PFSK-1 (cell line): ENCODE data around the gene NLK.

Experiments used
- FOXP2 ChIP-seq: optimal IDR thresholded peaks from 2 replicates; pipeline ENCODE3; 2011; ENCODE audit warnings: borderline replicate concordance, control low read depth, inconsistent platforms; ENCODE audit not compliant: insufficient read depth; ENCODE audit errors: extremely low read length, extremely low read depth
- POLR2AphosphoS5 ChIP-seq: IDR thresholded peaks from 2 replicates; pipeline ENCODE4 v1.6.1; 2012; ENCODE audit warnings: low read depth, mild to moderate bottlenecking, control low read depth, low read length, moderate library complexity
- REST ChIP-seq, 2 experiments: IDR thresholded peaks; 2 replicates each; pipeline versions ENCODE4 v1.6.1 to v1.8.0; 2011 to 2012; ENCODE audit warnings: low read depth in 2 of 2, low read length in 2 of 2, control low read depth in 1 of 2, inconsistent platforms in 1 of 2, mild to moderate bottlenecking in 1 of 2, moderate library complexity in 1 of 2; ENCODE audit not compliant: insufficient read depth in 1 of 2
- SIN3A ChIP-seq: IDR thresholded peaks from 2 replicates; pipeline ENCODE4 v1.6.1; 2012; ENCODE audit warnings: mild to moderate bottlenecking, low read length, moderate library complexity, borderline replicate concordance; ENCODE audit not compliant: insufficient read depth
- TAF1 ChIP-seq: IDR thresholded peaks from 2 replicates; pipeline ENCODE4 v1.6.1; 2012; ENCODE audit warnings: low read length, control low read depth, borderline replicate concordance; ENCODE audit not compliant: insufficient read depth

The NLK gene

GRCh38 chr17:28178800-28179199 is 136.3 kb downstream of the NLK start:
- no peak for TF ChIP-seq POLR2AphosphoS5
- TF ChIP-seq TAF1, result no peak
- no peak for TF ChIP-seq REST (IDR thresholded peaks at IDR 0.05; ENCODE audit: insufficient read depth in 1 of 2, low read depth in 2 of 2, low read length in 2 of 2)
- TF ChIP-seq FOXP2, result no peak
- no peak for TF ChIP-seq SIN3A

DNA sequence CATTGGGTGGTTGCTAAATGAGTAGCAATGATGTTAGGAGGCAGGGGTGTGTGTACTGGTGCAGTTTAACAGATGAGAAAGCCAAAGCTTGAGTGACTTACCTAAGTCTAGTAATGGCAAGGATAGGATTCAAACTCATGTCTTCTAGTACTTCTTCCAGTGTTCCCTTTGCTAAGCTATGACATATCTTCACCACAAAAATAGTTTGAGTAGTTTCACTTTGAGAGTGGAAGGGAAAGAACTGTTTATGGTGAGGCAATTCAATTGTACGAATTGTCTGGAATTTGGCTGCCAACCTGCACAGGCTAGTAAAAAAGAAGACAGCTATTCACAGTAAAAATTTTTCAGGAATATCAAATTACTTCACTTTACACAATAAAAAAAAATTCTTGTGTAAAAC is 138.0 kb downstream of the NLK start:
- no peak for TF ChIP-seq REST (IDR thresholded peaks at IDR 0.05; ENCODE audit: insufficient read depth in 1 of 2, low read depth in 2 of 2, low read length in 2 of 2)
- TF ChIP-seq FOXP2, result no peak
- TF ChIP-seq TAF1, result no peak
- no peak for TF ChIP-seq SIN3A
- TF ChIP-seq POLR2AphosphoS5, result no peak

DNA sequence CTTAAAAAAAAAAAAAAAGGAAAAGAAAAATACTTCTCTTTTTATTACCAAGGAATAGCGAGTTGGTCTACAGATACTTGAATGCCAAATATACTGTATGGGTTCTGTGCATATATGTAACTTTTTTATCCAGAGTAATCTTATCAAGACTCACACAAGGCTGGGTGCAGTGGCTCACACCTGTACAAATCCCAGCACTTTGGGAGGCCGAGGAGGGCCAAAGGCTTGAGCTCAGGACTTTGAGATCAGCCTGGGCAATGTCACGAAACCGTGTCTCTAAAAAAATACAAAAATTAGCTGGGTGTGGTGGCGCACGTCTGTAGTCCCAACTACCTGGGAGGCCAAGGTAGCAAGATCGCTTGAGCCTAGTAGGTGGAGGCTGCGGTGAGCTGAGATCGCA is 139.1 kb downstream of the NLK start:
- TF ChIP-seq POLR2AphosphoS5, result no peak
- TF ChIP-seq TAF1, result no peak
- TF ChIP-seq SIN3A, result no peak
- no peak for TF ChIP-seq FOXP2
- TF ChIP-seq REST (IDR thresholded peaks at IDR 0.05; ENCODE audit: insufficient read depth in 1 of 2, low read depth in 2 of 2, low read length in 2 of 2), result no peak

DNA sequence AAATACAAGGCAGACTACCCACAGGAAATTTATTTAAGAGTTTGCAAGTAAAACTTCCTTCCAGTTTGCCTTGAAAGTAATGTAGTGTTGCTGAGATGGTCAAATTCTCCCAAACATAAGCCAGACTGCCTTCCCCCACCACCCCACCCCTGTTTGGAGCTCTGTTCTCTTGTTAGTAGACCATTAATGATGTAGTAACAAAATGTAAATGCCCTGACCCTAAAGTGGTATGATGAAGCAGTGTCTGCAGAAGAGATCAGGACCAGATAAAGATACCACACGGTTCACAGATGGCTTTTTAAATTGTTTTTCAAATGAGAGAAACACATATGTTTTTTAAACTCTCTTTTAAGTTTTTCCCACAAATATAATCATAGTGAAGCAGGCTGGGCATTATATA is 140.1 kb downstream of the NLK start:
- TF ChIP-seq SIN3A (no peak), POLR2AphosphoS5 (no peak), TAF1 (no peak), FOXP2 (no peak), REST (IDR thresholded peaks at IDR 0.05; ENCODE audit: insufficient read depth in 1 of 2, low read depth in 2 of 2, low read length in 2 of 2) (no peak)

DNA sequence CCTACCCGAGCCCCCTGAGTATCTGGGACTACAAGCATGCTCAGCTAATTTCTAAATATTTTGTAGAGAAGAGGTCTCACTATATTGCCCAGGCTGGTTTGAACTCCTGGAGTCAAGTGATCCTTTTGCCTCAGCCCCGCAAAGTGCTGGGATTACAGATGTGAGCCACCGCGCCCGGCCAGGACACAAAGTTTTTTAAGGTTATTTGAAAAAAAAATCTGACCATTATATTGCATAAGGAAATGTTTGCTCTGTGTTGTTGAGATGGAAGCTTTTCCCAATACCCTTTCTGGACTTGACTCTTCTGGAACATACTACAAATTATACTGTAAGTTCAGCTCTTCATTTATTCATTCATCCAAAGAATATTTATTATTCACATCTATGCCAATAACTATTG is 143.2 kb downstream of the NLK start:
- no peak for TF ChIP-seq FOXP2
- no peak for TF ChIP-seq SIN3A
- TF ChIP-seq TAF1, result no peak
- TF ChIP-seq POLR2AphosphoS5, result no peak
- TF ChIP-seq REST (IDR thresholded peaks at IDR 0.05; ENCODE audit: insufficient read depth in 1 of 2, low read depth in 2 of 2, low read length in 2 of 2), result no peak
